ENCODE results near the gene TSHZ2.
A peak's percentile ranks its signal among the peaks of the same experiment; 100 is the strongest.

TSHZ2 gene

DNA sequence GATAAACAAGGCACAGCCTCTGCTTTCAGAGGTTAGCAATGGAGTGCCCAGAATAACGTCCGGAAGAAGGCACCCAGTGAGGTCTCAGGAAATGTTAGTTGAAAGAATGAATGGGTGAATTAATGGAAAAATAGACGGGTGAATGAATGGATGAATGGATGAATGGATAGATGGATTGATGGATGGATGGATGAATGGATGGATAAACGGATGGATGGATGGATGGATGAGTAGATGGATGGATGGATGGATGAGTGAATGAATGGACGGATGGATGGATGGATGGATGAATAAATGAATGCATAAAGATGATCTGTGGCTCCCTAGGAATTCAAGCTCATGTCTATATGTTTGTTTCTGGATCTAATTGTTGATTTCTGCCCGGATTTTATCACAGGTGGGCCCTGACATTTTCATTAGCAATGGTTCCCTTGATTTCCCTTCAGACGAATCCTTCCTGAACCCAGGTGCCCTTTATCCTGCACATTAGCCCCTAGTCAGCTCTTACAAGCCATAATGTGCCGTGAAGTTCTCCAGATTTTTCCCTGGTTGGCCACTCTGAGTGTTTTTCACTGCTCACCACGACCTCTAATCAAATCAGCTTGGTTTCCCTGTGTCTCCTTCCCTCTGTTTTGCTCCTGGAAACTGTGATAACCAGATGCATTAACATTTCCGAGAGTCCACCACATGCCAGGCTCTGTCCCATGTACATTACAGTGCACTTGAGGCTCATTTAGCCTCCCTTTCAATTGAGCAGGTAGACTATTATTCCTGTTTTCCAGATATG is 22.2 kb downstream of the TSHZ2 start:
- DNase-seq: no peak

DNA sequence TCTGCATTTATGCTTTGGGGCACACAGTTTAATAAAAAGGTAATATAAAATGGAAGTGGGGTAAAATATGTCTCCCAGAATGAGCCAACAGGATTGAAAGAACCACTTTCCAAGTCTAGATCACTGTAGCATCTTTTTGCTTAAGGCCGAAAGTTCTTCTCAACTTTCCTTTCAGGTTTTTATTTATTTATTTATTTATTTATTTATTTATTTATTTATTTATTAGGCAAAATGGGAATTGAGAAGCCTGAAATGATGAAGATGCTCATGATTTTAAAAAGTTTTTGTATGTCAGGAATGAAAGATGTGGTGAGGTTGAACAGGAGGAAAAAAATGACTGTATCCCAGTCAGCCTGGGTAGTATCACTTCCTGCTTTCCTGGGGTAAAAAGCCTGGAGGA is 24.0 kb downstream of the TSHZ2 start:
- no peak for DNase-seq

DNA sequence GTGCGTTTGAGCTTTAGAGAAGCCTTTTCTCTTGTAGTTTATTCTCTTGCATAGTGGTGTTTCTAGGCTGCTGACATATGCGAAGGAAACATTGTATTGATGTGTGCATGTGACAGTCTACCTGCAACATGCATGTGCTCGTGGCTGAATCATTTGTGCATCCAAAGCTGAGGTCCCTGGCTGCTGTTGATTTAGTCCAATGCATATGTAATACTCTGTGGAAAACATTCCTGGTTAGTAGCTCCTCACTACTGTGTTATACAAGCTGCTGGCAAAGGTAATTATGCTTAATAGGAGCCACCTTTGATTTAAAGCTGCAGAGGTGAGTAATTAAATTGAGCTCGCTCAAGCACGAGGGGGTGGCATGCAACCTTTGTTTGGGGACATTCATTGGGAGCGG is 24.5 kb downstream of the TSHZ2 start:
- peak in 1 of 56 donors; percentile 5 for DNase-seq

DNA sequence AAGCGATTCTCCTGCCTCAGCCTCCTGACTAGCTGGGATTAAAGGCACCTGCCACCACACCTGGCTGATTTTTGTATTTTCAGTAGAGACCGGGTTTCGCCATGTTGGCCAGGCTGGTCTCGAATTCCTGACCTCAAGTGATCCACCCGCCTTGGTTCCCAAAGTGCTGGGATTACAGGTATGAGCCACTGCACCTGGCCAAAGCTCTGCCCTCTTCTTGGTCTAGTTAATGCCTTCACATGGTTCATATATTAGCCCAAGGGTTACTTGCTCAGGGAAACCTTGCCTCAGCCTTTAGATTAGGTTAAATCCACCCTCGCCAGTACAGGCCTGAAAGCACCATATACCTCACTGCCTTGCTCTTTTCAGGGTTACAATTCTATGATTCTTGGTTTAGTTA is 26.1 kb downstream of the TSHZ2 start:
- DNase-seq: no peak

DNA sequence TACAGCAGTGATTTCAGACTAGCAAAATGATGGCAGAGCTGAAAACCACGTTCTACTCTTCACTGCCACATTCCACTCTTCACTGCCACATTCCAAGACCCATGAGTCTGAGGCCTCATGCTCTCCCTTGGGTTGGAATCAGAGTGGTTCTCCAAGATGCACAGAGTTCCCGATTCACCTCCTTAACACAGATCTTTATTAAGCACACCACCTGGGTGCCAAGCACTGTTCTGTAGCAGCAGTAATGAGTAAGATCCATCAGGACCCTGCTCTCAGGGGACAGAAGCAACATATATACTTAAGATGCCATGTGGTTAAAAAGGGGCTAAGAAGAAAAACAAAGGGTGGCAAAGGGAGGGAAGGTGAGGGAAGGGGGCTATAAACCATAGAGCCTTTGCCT is 26.9 kb downstream of the TSHZ2 start:
- no peak for DNase-seq

DNA sequence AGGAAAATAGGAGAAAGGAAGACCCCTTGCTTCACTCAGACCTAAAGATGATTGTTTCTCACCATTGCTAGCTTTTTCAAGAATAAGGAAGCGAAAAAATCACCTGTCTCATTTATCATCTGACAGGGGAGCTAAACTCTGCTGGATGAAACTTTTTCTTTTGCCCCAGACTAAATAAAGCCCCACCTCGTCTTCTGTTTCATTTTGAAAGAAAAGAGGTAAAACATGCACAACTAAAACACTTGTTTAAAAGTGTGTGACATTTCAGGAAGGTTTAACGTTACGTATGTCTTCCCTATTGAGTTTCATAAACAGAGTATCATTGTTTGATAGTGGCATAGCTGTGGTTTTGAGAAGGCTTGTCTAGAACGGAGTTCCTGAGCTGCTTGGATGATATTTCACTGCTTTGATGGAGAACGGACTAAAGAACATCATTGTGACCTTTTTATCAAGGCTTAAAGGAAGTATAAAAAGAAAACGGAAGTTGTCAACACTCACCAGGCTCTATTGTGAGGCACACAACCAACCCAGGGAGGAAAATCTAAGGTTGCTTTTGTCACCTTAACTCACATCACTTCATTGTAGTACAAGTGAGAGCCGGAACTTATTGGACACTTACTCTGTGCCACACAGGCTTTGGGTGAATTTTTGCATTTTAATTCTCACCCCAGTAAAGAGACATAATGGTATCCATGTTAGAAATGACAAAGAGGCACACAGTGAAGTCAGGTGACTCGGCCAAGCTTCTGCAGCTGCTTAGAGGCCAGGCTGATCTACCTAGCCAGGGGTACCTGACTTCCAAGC is 29.5 kb downstream of the TSHZ2 start:
- DNase-seq: no peak

DNA sequence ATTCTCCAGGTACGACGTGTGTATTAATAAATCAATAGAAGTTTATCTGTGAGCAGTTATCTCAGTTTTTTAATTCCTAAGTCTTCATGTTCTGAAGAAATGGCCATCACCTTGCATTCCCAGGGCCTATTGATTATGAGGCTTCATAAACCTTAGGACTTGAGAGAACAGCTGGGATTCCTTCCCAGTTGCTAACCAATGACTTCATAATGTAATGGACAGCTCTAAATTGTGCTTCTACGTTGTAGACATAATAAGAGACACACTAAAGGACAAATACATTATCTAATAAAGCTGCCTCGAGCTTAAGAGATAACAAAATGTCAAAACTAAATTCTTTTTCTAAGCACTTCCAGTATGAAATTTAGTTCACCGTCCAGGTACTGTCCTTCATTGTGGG is 30.6 kb downstream of the TSHZ2 start:
- no peak for DNase-seq

DNA sequence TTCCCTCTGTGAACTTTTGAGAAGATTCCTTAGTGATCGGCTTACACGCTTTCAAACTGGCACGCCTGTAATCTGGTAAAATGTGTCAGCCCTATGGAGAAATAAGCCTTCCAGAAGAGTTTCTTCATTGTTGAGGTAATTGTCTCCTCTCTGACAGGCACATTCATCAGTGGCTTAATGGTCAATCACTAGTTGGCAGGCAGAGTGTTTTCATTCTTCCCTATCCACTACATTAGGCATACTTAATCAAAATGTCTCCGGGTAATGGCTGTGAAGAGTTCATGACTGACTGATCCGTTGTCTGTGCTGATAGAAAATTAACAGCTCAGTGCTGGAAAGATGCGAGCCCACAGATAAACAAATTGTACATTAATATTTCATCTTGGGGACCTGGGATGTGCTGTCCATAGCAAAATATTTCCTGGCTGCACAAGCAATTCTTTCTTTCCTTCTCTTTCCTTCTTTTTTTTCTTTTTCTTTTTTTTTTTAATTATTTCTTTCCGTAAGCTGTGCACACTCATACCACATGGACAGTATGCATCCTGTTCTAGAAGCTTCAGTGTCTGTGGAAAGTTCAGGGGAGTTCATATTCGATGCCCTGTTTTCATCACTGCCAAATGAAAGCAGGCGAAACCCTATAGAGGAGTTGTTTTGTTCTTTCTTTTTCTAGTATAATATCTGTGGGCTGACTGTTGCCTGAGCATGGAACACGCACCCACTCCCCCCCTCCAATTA is 31.4 kb downstream of the TSHZ2 start:
- no peak for DNase-seq

DNA sequence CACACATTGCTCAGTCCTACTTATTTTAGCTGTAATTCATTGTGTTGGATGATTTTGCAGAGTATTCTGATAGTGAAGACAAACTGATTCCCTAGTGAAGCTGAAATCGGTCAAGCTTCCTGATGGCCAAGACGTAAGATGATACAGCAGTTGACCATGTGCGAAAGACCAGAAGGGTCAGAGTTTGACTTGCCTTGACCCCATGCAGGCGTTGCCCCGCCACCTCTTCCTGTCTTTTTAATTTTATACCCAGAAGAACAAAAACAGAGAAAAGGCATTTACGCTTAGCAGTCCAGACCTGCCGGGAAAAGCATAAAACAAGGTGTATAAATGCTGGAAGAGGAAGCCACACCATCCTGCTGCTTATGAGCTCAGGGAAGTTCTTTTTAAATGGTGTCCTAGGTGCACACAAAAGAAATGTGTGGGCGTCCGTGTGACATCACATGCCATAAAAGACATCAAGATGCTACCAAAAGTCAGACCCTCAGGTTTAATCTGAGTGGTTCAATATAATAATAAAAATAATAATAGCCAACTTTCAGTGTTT is 32.2 kb downstream of the TSHZ2 start:
- DNase-seq: no peak

DNA sequence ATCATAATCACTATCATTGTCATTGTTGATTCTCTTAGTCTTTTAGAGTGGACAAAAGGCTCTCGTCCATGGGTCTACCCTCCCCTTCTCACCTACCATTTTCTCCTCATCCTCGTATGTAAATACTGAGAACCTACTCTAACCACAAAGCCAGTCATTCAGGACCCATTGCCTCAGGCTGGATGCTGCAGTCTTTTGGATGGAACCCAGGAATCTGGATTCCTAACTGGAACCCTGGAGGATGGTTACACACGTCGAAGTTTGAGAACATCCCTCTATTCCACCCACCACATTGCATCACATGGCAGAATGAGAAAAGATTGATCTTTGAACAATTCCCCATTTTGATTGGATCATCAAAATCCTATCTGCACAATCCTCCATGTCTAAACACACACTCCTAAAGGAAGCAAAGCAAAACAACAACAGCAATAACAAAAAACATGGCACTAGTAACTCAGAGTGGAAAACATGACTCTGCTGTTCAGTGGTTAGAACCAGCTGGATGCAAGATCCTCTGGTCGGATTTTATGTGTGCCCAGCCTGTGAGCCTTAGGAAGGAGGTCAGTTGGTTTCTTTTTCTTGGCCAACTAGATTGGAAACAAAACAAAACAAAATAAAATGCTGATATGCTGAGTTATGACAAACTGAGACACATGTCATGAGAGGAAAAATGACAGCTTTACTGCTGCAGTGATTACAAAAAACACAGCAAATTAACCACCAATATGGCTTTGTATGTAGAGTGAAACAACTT is 38.0 kb downstream of the TSHZ2 start:
- DNase-seq: no peak

DNA sequence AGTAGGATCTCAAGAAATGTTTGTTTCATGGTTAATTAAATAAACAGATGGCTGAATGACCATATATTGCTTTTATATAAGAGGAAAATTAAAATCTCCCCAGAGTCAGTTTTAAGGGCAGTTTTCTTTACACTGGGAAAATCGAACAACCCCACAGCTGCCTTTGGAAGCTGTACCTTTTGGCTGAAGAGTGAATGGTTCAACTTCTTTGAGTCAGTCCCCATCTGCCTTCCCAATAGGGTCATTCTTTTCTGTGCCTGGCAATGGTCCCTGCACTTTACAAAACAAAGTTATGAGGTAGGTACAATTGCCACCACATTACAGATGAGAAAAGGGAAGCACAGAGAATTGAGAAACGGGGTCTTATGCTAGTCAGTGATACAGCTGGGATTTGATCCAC is 39.5 kb downstream of the TSHZ2 start:
- DNase-seq: no peak

DNA sequence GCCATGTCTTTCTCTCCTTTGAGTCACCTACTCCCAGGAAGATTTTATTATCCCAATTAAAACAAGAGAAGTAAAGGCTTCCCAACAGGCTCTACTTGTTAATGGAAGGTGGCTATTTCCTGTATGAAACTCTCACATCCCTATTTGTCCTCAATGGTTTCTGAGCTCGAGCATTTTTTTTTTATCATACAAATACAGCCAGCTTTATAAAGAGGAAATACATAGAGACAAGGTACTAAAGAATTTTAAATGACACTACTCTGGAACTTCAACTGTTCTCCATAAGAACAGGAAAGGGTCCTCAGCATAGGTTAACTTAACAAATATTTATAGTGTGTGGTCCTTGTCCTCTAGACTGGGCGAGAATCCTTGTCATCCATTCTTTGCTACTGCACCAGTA is 41.0 kb downstream of the TSHZ2 start:
- no peak for DNase-seq

DNA sequence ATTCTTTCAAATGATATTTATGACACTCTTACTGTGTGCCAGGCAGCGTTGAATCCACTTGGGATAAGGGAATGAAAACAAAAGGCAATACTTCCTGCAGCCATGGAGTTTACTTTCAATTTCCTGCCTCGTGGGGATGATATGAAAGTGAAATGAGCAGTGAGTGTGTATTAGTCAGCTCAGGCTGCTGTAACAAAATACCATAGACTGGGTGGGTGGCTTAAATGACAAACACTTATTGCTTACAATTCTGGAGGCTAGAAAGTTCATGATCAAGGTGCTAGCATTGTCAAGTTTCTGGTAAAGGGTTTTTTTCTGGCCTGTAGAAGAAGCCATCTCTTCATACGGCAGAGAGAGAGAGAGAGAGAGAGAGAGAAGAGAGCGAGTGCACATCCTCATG is 41.7 kb downstream of the TSHZ2 start:
- no peak for DNase-seq

DNA sequence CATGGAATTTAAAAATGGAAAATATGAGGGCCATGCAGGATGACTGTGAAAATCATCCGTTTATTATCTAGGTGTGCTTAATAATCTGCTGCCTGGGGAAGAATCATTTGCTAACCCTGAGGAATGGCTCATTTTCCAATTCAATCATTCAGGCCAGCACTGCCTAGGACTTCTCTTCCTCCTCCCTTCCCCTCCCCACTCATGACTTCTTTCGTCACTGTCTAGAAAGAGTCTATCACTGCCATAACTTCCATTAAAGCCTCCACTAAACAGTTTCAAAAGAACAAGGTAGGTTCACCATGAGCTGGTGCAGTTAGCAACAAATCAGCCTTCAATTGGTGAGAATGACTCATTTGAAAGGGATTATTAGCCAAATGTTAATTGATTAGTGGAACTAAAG is 43.9 kb downstream of the TSHZ2 start:
- DNase-seq: no peak

DNA sequence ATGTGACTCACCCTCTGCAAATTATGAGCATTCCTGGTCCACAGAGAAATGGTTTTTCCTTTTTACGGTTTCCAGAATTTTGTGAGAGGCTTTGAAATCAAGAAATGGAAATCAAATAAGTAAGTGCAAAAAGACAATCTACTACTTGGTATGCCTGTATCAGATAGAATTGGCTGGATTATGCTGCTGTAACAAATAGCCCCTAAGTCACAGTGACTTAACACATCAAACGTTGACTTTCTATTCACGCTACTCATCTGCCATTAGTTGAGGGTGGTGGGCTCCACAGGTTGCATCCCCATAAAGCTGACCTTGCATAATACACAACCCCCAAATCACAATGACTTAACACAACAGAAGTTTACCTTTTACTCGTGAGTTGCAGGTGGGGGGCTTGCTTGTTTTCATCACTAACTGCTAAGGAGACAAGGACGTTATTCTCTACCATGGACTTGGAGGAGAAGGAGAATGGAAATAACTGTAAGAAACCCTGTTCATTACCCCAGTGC is 44.4 kb downstream of the TSHZ2 start:
- DNase-seq: no peak

DNA sequence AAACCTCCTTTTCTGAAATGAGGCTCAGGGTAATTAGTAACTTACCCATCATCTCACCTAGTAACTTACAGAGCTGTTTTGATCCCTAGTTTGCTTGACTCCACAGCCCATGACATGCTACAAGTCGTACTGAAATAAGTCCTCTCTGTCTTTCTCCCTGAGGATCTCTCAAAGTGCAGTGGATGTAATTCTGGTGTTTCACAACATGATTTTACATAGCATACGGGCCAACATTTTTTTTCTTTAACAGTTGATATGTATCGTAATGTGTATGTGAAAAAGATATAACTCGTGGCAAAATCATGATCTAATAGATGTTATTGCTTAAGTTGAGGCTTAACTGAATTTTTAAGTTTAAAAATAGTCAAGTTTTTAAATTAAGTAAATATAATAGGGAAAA is 45.0 kb downstream of the TSHZ2 start:
- DNase-seq: no peak

DNA sequence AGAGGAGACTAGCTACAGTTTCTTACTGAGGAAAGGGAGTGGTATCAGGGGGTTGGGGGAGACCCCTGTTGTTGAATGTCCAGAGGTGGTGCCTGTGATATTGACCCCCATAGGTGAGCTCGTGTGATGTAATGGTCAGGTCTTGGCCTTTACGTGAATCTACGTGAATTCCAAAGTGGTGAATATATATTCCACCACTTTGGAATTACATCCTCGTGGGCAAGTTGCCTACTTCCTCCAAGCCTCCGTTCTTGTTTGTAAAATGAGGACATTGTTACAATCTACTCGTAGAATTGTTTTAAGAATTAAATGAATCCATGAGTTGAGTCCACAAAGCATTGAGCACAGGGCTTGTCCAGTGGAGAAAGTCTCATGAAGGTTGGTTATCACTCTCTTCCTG is 47.3 kb downstream of the TSHZ2 start:
- DNase-seq: no peak

DNA sequence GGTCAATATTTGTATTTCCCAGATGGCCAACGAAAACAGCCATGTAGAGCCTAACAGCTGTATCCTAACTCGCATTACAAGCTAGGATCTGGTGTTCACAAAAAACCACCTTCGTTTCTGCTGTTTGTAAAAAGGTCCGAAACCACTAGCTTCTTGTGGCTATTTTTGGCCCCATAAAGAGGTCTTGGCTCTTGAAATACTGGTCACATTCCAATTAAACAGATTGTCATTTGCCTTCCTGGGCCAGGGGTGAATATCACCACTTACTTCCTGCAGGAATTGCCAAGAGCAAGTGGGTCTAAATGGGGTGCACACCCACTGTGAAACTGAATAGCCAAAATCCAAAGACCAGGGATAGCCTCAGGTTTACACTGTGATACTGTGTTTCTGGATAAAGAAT is 48.2 kb downstream of the TSHZ2 start:
- DNase-seq: no peak

DNA sequence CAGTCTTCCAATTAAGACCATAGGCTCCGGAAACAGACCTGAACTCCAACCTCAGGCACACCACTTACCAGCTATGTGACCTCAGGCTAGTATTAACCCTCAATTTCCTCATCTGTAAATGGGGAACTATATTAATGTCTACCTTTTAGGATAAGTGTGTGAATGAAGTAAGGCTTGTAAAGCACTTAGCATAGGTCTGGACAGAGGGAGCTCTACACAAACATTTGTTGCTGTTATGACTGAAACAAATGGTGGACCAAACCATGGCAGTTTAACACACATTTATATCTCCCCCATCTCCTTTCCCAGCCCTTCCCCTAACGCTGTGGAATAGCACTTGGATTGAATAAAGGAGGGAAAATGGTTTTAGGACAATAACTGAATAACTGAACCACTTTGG is 48.7 kb downstream of the TSHZ2 start:
- DNase-seq: no peak

DNA sequence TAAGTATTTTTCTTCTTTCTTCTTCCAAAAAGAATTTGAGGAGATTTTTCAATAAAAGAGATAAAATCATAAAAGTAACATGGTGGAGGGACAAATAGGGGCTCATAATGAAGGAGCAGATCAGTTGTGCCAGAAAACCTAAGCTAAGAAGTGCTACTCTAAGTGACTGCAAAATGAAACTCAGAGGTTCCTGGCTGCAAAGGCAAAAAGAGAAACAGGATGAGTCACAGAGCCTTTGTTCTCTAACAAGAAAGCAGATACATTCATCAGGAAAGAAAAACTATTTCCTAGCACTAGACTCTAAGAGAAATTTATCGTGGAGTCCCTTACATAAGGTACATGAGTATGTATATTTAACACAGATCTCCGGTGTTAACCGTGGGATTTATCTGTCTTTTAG is 49.8 kb downstream of the TSHZ2 start:
- DNase-seq: no peak

Data from nucleus accumbens (tissue), 56 donors.